Measurements from ENCODE around the gene AXL.

GRCh38 chr19:41195675-41196497 is 23.1 kb upstream of the AXL start:
- TF ChIP-seq EZH2 (IDR thresholded peaks at IDR 0.05) (no peak), POLR2AphosphoS5 (IDR thresholded peaks at IDR 0.05; ENCODE audit: borderline replicate concordance, low read depth, low read length) (no peak), FOXP2 (optimal IDR thresholded peaks at IDR 0.05; ENCODE audit: control extremely low read depth, extremely low read length, insufficient read depth) (no peak)
